Fibroblast of the aortic adventitia (primary cell): ENCODE data around the gene TMBIM6. TPM values are rescaled to one million over a fixed set of nuclear protein-coding genes. Genes with fewer than 3 reads are reported as not detected.

Experiments used
- DNase-seq: peaks from one replicate; pipeline ENCODE4 v3.0.0-alpha.2; 2010; ENCODE audit warnings: low read depth
- H3K4me3 ChIP-seq: 2 replicates; pipeline ENCODE4 v1.5.1; 2011; ENCODE audit warnings: low read depth, mild to moderate bottlenecking, control low read depth, low read length, moderate library complexity
- total RNA-seq: library from RNA; depleted of rRNA; stranded (reverse); fragments of >200 nt; gene quantifications from 2 replicates; pipeline ENCODE4 v1.2.3, GENCODE V29; 2012; ENCODE audit warnings: low replicate concordance
- TF ChIP-seq, protein P1 (sequence below): IDR thresholded peaks from 2 replicates; pipeline ENCODE4 v1.5.1; 2011; ENCODE audit warnings: mild to moderate bottlenecking, low read length, control low read depth, inconsistent platforms; ENCODE audit not compliant: insufficient read depth

Gene TMBIM6
- total RNA-seq, 1 donor, result 564 TPM

DNA sequence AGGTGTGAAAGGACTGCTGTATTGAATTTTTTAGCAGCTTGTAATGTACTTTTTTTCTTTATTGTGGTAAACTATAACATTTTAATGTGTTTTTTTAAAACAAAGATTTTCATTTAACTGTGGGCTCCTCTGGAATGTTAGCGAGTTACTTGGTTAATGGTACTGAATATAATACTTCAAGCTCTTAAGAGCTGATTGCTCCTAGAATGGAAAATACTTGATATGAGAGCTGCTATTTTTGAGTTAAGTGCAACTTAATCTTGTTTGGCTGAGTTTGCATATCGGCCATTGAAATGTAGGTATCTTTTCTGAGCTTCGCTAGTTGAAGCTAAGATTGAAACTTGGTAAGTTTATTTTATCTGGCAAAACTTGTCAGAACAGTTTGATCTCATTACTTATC is 7.4 kb downstream of the TMBIM6 start:
- TF ChIP-seq, protein P1, sequence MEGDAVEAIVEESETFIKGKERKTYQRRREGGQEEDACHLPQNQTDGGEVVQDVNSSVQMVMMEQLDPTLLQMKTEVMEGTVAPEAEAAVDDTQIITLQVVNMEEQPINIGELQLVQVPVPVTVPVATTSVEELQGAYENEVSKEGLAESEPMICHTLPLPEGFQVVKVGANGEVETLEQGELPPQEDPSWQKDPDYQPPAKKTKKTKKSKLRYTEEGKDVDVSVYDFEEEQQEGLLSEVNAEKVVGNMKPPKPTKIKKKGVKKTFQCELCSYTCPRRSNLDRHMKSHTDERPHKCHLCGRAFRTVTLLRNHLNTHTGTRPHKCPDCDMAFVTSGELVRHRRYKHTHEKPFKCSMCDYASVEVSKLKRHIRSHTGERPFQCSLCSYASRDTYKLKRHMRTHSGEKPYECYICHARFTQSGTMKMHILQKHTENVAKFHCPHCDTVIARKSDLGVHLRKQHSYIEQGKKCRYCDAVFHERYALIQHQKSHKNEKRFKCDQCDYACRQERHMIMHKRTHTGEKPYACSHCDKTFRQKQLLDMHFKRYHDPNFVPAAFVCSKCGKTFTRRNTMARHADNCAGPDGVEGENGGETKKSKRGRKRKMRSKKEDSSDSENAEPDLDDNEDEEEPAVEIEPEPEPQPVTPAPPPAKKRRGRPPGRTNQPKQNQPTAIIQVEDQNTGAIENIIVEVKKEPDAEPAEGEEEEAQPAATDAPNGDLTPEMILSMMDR, result no peak
- DNase-seq, result no peak
- no peak overlapping the region for H3K4me3 ChIP-seq

DNA sequence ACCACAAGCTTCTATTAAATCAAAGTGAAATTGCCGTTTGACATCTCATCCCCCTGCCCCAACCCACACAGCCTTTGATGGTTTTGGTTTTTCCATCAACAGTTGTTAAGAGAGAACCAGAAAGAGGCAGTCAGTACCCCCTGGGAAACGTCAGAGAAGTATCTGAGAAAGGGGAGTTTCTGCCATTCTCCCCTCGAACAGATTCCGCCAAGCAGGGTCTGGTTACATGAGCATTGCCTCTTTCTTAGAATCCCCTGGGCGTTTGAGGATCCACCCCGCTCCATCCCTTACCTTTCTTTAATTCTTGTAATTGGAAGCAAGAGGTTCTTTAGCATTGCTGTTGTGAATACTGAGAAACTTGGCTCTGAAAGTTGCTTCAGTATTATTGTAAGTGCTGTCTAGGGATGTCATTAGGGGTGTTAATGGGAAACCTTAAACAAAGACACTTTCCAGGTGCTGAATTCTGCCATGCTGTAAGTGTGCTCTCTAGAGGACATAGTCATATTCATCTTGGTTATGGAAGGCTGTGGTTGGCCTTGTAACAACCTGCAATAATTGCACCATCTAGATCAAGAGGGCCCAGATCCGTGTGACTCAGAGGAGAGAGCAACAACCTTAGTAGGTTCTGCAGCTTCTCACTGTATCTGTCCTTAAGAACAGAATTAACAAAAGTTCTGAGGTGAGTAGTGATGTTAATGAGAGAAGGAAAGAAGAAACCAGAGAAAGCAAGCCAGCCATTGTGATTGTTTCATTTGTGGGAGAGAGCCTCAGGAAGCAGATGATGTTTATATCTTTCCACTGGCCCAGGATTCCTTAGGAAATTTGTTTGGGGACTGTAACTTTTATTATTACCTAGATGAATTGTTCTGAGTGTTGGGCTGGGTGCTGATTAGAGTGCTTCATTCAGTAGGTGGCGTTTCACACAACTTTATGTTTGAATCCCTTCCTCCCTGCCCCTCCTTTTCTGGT is 9.0 kb downstream of the TMBIM6 start:
- TF ChIP-seq, protein P1, result no peak
- peak overlapping the region; percentile 6 for H3K4me3 ChIP-seq

DNA sequence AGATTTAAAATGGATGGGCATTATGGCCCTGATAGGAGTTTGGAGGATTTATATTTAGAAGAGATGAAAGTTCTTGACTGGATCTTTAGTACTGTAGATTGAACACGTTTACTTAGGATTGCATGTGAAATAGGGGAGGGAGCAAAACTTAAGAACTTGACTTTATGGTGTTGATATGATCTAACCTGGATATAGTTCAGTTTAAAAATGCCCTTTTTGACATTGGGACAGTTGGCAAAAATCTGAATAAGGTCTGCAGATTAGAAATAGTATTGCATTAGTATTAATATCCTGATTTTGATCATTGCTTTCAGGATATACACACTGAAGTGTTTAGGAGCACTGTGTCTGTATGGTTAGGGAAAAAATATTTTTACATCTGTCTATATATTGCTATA is 9.6 kb downstream of the TMBIM6 start:
- DNase-seq, result no peak
- TF ChIP-seq, protein P1, result peak; percentile 1
- no peak overlapping the region for H3K4me3 ChIP-seq

More for the DNA sequence above, 9.0 kb downstream of the TMBIM6 start:
- DNase-seq, result peak; percentile 86

DNA sequence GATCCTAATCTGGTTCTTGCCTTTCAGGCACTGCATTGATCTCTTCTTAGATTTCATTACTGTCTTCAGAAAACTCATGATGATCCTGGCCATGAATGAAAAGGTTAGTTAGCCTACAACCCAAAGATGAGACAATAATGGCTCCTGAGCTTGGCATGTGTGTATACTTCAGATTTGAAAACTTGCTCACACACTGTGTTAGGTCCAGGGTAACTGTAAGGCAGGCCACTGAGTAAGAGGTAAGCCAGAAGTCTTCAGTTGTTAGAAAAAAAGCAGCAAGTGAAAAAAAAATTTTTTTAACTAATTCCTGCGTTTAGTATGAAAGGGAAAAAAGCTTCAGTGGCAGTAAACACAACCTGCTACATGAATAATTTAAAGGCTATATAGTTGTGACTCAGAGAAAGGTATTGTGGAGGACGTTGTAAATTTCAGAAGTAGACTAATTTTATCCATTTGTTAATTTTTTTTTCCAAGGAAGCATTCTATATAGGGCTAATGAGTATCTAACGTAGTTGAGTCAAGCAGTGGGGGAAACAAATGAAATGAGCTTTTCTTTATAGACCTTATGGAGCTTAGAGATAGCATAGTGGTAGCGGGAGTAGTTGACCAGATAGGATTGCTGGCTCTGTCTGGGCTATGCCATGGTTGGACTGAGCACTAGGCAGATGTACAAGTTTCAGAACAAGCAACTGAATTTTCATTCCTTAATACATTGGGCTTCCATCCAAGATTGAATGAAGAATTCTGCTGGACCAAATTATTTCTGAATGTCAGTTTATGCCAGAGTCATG is 20.5 kb downstream of the TMBIM6 start:
- TF ChIP-seq, protein P1, result no peak
- H3K4me3 ChIP-seq, result no peak overlapping the region
- no peak for DNase-seq

DNA sequence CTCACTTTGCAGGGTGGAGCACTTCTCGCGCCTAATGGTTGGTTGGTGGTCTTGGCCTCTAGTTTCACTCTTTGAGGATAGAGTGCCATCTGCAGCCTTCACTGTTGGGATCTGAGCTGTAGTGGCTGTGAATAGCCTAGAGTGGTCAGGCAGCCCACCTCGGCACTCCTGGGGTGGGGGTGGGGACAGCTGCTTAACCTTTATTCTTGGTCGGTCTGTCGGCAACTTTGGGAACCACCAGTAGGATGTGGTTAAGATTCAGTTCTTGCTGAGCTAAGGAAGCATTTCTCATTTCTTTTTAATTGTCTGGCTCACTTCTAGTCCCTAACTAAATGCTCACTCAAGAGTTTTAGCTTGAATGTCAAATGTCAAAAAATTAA is 21.1 kb downstream of the TMBIM6 start:
- no peak for DNase-seq
- TF ChIP-seq, protein P1, result no peak
- H3K4me3 ChIP-seq, result no peak overlapping the region

DNA sequence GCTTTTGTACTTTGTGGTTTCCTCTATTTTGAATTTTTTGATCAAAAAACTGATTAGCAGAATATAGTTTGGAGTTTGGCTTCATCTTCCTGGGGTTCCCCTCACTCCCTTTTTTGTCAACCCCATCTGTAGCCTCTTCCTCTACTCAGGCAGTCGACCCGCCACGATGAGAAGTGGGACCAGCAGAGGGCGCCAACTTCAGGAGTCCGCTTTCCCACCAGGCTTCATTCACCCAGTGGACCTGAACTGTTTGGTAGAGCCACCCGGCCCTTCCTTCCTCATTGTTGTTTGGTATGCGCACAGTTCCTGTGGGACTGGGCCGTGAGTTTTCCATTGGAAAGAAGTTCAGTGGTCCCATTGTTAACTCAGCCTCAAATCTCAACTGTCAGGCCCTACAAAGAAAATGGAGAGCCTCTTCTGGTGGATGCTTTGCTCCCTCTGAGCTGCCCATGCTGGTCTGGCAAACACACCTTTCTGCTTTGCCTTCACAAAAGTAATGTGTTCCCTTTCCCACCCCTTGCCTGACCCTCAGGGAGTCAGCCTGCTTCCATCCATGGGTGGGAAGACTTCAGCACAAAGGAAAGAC is 21.7 kb downstream of the TMBIM6 start:
- peak; percentile 50 for DNase-seq
- H3K4me3 ChIP-seq, result no peak overlapping the region
- TF ChIP-seq, protein P1, result peak; percentile 80
